Mesenchymal stem cell (in vitro differentiated cells and primary cell): ENCODE results near the gene SLC38A1.

Experiments
- DNase-seq: peaks from one replicate; pipeline ENCODE4 v3.0.0-alpha.2; 2013
- H2AFZ ChIP-seq: one replicate; pipeline ENCODE4 v1.6.1; 2013; ENCODE audit warnings: low read depth, mild to moderate bottlenecking, control low read depth, inconsistent platforms, low read length, moderate library complexity
- H2AK5ac ChIP-seq: 2 replicates; pipeline ENCODE4 v1.6.1; 2013; ENCODE audit warnings: low read length, moderate library complexity, mild to moderate bottlenecking, inconsistent platforms; ENCODE audit not compliant: severe bottlenecking
- H2BK120ac ChIP-seq: one replicate; pipeline ENCODE4 v1.6.1; 2013; ENCODE audit warnings: low read depth, mild to moderate bottlenecking, inconsistent platforms, low read length, moderate library complexity
- H2BK12ac ChIP-seq, 2 experiments: one replicate each; pipeline ENCODE4 v1.6.1; 2013; ENCODE audit warnings: inconsistent platforms in 2 of 2, low read length in 2 of 2, mild to moderate bottlenecking in 2 of 2, moderate library complexity in 2 of 2, control low read depth in 1 of 2
- H2BK15ac ChIP-seq: one replicate; pipeline ENCODE4 v1.6.1; 2013; ENCODE audit warnings: mild to moderate bottlenecking, low read depth, inconsistent platforms; ENCODE audit not compliant: poor library complexity, severe bottlenecking
- H2BK5ac ChIP-seq: 2 replicates; pipeline ENCODE4 v1.6.1; 2013; ENCODE audit warnings: low read depth, mild to moderate bottlenecking, low read length, control low read depth, inconsistent platforms; ENCODE audit not compliant: poor library complexity, severe bottlenecking
- H3K14ac ChIP-seq, 2 experiments: one replicate each; pipeline ENCODE4 v1.6.1; 2013; ENCODE audit warnings: inconsistent platforms in 2 of 2, low read length in 2 of 2, control low read depth in 1 of 2, mild to moderate bottlenecking in 1 of 2, moderate library complexity in 1 of 2
- H3K18ac ChIP-seq, 2 experiments: one replicate each; pipeline ENCODE4 v1.6.1; 2013; ENCODE audit warnings: inconsistent platforms in 2 of 2, low read length in 2 of 2, control low read depth in 1 of 2, low read depth in 1 of 2, mild to moderate bottlenecking in 1 of 2
- H3K23ac ChIP-seq, 2 experiments: one replicate each; pipeline ENCODE4 v1.6.1; 2013; ENCODE audit warnings: inconsistent platforms in 2 of 2, low read length in 2 of 2, mild to moderate bottlenecking in 2 of 2, moderate library complexity in 2 of 2, control low read depth in 1 of 2
- H3K27ac ChIP-seq: 2 replicates; pipeline ENCODE4 v1.5.1; 2013; ENCODE audit warnings: mild to moderate bottlenecking, moderate library complexity, low read length, control low read depth, inconsistent platforms; ENCODE audit not compliant: poor library complexity, severe bottlenecking
- H3K27me3 ChIP-seq, 2 experiments: 2 replicates each; pipeline versions ENCODE4 v1.6.1 to v1.7.0; 2013; ENCODE audit warnings: low read length in 2 of 2, mild to moderate bottlenecking in 2 of 2, moderate library complexity in 2 of 2, control low read depth in 1 of 2, inconsistent platforms in 1 of 2; ENCODE audit not compliant: control insufficient read depth in 1 of 2, insufficient read depth in 1 of 2
- H3K36me3 ChIP-seq, 2 experiments: 2 replicates each; pipeline versions ENCODE4 v1.6.1 to v1.7.0; 2013; ENCODE audit warnings: low read length in 2 of 2, control low read depth in 1 of 2, inconsistent platforms in 1 of 2, low read depth in 1 of 2, mild to moderate bottlenecking in 1 of 2; ENCODE audit not compliant: insufficient read depth in 2 of 2, control insufficient read depth in 1 of 2
- H3K4ac ChIP-seq, 2 experiments: one replicate each; pipeline ENCODE4 v1.6.1; 2013; ENCODE audit warnings: inconsistent platforms in 2 of 2, low read length in 2 of 2, mild to moderate bottlenecking in 2 of 2, moderate library complexity in 2 of 2, control low read depth in 1 of 2, low read depth in 1 of 2
- H3K4me1 ChIP-seq: 2 replicates; pipeline ENCODE4 v1.6.1; 2013; ENCODE audit warnings: low read depth, low read length, control low read depth; ENCODE audit not compliant: control insufficient read depth, insufficient read depth
- H3K4me2 ChIP-seq: 2 replicates; pipeline ENCODE4 v1.6.1; 2013; ENCODE audit warnings: low read length, mild to moderate bottlenecking, inconsistent platforms; ENCODE audit not compliant: poor library complexity, severe bottlenecking
- H3K4me3 ChIP-seq, 2 experiments: 2 replicates each; pipeline versions ENCODE4 v1.5.1 to v1.7.0; 2013; ENCODE audit warnings: low read length in 2 of 2, mild to moderate bottlenecking in 2 of 2, control low read depth in 1 of 2, low read depth in 1 of 2; ENCODE audit not compliant: insufficient read depth in 1 of 2
- H3K79me1 ChIP-seq: replicated peaks from 2 replicates; pipeline ENCODE4 v1.6.1; 2013; ENCODE audit warnings: mild to moderate bottlenecking, control low read depth, low read length, inconsistent platforms; ENCODE audit not compliant: poor library complexity, severe bottlenecking
- H3K9ac ChIP-seq: 2 replicates; pipeline ENCODE4 v1.7.0; 2013; ENCODE audit warnings: mild to moderate bottlenecking, low read length, moderate library complexity
- H3K9me3 ChIP-seq: 2 replicates; pipeline ENCODE4 v1.7.0; 2013; ENCODE audit warnings: mild to moderate bottlenecking, low read length; ENCODE audit not compliant: control insufficient read depth
- H4K8ac ChIP-seq: one replicate; pipeline ENCODE4 v1.6.1; 2013; ENCODE audit warnings: inconsistent platforms, mild to moderate bottlenecking, low read length, moderate library complexity
- H4K91ac ChIP-seq: one replicate; pipeline ENCODE4 v1.6.1; 2013; ENCODE audit warnings: mild to moderate bottlenecking, low read length, inconsistent platforms
- WGBS: methylation state at CpG from one replicate; pipeline ENCODE4 v1.1.7; 2013; ENCODE audit warnings: mixed read lengths; 5-methylcytosine and 5-hydroxymethylcytosine counted together

SLC38A1 gene

GRCh38 chr12:46300910-46301309, 32.1 kb upstream of the SLC38A1 start:
- WGBS: 48% methylated on average over 3 of the region's 3 CpGs
- Histone ChIP-seq H3K14ac (no peak overlapping the region), H3K23ac (no peak overlapping the region), H3K4me3 (no peak overlapping the region), H3K18ac (no peak overlapping the region), H2AK5ac (no peak overlapping the region), H2BK15ac (no peak overlapping the region), H4K91ac (no peak overlapping the region), H3K9me3 (no peaks in the 10 kb centered on the region), H2BK120ac (no peak overlapping the region), H2BK12ac (no peak overlapping the region), H3K4me1 (no peaks in the 10 kb centered on the region), H3K27me3 (no peaks in the 10 kb centered on the region), H3K4me2 (no peak overlapping the region), H3K36me3 (no peaks in the 10 kb centered on the region), H3K27ac (no peak overlapping the region), H3K79me1 (no peaks in the 10 kb centered on the region), H3K9ac (no peak overlapping the region), H4K8ac (no peak overlapping the region), H2BK5ac (no peak overlapping the region), H2AFZ (no peak overlapping the region), H3K4ac (no peak overlapping the region)
- no peak for DNase-seq

GRCh38 chr12:46299851-46300250, 31.0 kb upstream of the SLC38A1 start:
- Histone ChIP-seq H3K9ac (no peak overlapping the region), H3K36me3 (no peaks in the 10 kb centered on the region), H3K27me3 (no peaks in the 10 kb centered on the region), H3K4me2 (no peak overlapping the region), H3K4me1 (no peaks in the 10 kb centered on the region), H3K23ac (no peak overlapping the region), H3K14ac (no peak overlapping the region), H2AFZ (no peak overlapping the region), H3K4ac (no peak overlapping the region), H3K27ac (no peak overlapping the region), H4K8ac (no peak overlapping the region), H2AK5ac (no peak overlapping the region), H2BK12ac (no peak overlapping the region), H2BK120ac (no peak overlapping the region), H3K79me1 (no peaks in the 10 kb centered on the region), H3K18ac (no peak overlapping the region), H4K91ac (no peak overlapping the region), H3K9me3 (no peaks in the 10 kb centered on the region), H3K4me3 (no peak overlapping the region), H2BK15ac (no peak overlapping the region), H2BK5ac (no peak overlapping the region)
- no peak for DNase-seq

GRCh38 chr12:46298261-46298660, 29.4 kb upstream of the SLC38A1 start:
- no peak overlapping the region for H3K18ac ChIP-seq
- H3K4me3 ChIP-seq: no peak overlapping the region
- no peak overlapping the region for H3K27ac ChIP-seq
- no peak overlapping the region for H2BK120ac ChIP-seq
- H3K79me1 ChIP-seq: no peaks in the 10 kb centered on the region
- no peak overlapping the region for H2AK5ac ChIP-seq
- no peak overlapping the region for H2BK5ac ChIP-seq
- H2BK15ac ChIP-seq: no peak overlapping the region
- no peak overlapping the region for H3K14ac ChIP-seq
- H3K9ac ChIP-seq: no peak overlapping the region
- H3K9me3 ChIP-seq: no peaks in the 10 kb centered on the region
- H3K23ac ChIP-seq: no peak overlapping the region
- H2AFZ ChIP-seq: no peak overlapping the region
- 89% methylated on average over 2 of the region's 2 CpGs for WGBS
- no peak overlapping the region for H4K91ac ChIP-seq
- no peak overlapping the region for H3K4ac ChIP-seq
- no peaks in the 10 kb centered on the region for H3K27me3 ChIP-seq
- no peaks in the 10 kb centered on the region for H3K36me3 ChIP-seq
- DNase-seq: no peak
- H3K4me1 ChIP-seq: no peaks in the 10 kb centered on the region
- no peak overlapping the region for H4K8ac ChIP-seq
- no peak overlapping the region for H3K4me2 ChIP-seq
- H2BK12ac ChIP-seq: no peak overlapping the region

- no peak for DNase-seq
- Histone ChIP-seq H2AK5ac (no peak overlapping the region), H3K9me3 (no peaks in the 10 kb centered on the region)
Measured at GRCh38 chr12:46296822-46297221, 28.0 kb upstream of the SLC38A1 start.

More at GRCh38 chr12:46296822-46297221, 28.0 kb upstream of the SLC38A1 start:
- Histone ChIP-seq H3K23ac (no peak overlapping the region), H3K36me3 (no peaks in the 10 kb centered on the region), H3K9ac (no peak overlapping the region), H3K27me3 (no peaks in the 10 kb centered on the region), H4K91ac (no peak overlapping the region), H3K14ac (no peak overlapping the region), H3K79me1 (no peaks in the 10 kb centered on the region), H3K4me3 (no peak overlapping the region), H3K4me1 (peaks cover 1% of the 10 kb centered on the region), H3K18ac (no peak overlapping the region), H2BK5ac (no peak overlapping the region), H3K4ac (no peak overlapping the region), H3K27ac (no peak overlapping the region), H4K8ac (no peak overlapping the region), H3K4me2 (no peak overlapping the region), H2BK120ac (no peak overlapping the region), H2AFZ (no peak overlapping the region), H2BK15ac (no peak overlapping the region), H2BK12ac (no peak overlapping the region)
- 90% methylated on average over 3 of the region's 4 CpGs for WGBS
